GM10248 (cell line): ENCODE measurements around the gene VIPR1.
A peak's percentile ranks its signal among the peaks of the same experiment; 100 is the strongest.

Source experiments
- CTCF ChIA-PET: fragments of 300-600 bp; sonication (Branson Sonifier 250); formaldehyde crosslinking; extraction: SDS; loops from one replicate; lab custom pipeline; 2021; ENCODE audit warnings: antibody characterized with exemption; lab: Yijun Ruan, JAX
- POLR2A ChIA-PET: fragments of 350-650 bp; sonication (Branson Sonifier 250); formaldehyde crosslinking; extraction: SDS; loops from one replicate; lab custom pipeline; 2020; ENCODE audit warnings: antibody characterized with exemption; lab: Yijun Ruan, JAX
- DNase-seq: peaks from one replicate; pipeline ENCODE4 v3.0.0; 2012; ENCODE audit errors: extremely low spot score
- CTCF ChIP-seq: IDR thresholded peaks from 2 replicates; pipeline ENCODE4 v1.5.1; 2012; ENCODE audit warnings: mild to moderate bottlenecking, low read depth; ENCODE audit errors: extremely low read depth, missing control alignments, control extremely low read depth

The VIPR1 gene

GRCh38 chr3:42488687-42489086 lies 13.8 kb upstream of the VIPR1 start:
- POLR2A ChIA-PET: no interaction called here
- CTCF ChIA-PET: no interaction called here
- no peak for DNase-seq
- no peak for TF ChIP-seq CTCF

GRCh38 chr3:42489116-42489936 lies 13.1 kb upstream of the VIPR1 start:
- TF ChIP-seq CTCF: no peak
- DNase-seq: no peak
- ChIA-PET POLR2A (no interaction called here), CTCF (no interaction called here)

- no peak for TF ChIP-seq CTCF
- ChIA-PET POLR2A (no interaction called here), CTCF (no interaction called here)
- DNase-seq: no peak
Measured at GRCh38 chr3:42489937-42490227, 12.6 kb upstream of the VIPR1 start.

GRCh38 chr3:42490243-42490642 lies 12.2 kb upstream of the VIPR1 start:
- POLR2A ChIA-PET: interaction anchor here (0.5 kb wide), 1 partner anchor 10 kb away, joined by 5 read pairs; no protein-coding TSS in a partner anchor

GRCh38 chr3:42491881-42492507 lies 10.4 kb upstream of the VIPR1 start:
- ChIA-PET CTCF (no interaction called here), POLR2A (no interaction called here)
- no peak for DNase-seq

More at GRCh38 chr3:42490243-42490642, 12.2 kb upstream of the VIPR1 start:
- peak; percentile 50 for DNase-seq
- CTCF ChIA-PET: no interaction called here
- TF ChIP-seq CTCF: no peak

More at GRCh38 chr3:42491881-42492507, 10.4 kb upstream of the VIPR1 start:
- TF ChIP-seq CTCF: no peak
